Measurements from ENCODE around the gene RESP18. TPM values are rescaled to one million over a fixed set of nuclear protein-coding genes. Genes with fewer than 3 reads are reported as not detected.
A peak's percentile ranks its signal among the peaks of the same experiment; 100 is the strongest.

The RESP18 gene
- total RNA-seq, 1 donor from 2014 or later, result not detected

DNA sequence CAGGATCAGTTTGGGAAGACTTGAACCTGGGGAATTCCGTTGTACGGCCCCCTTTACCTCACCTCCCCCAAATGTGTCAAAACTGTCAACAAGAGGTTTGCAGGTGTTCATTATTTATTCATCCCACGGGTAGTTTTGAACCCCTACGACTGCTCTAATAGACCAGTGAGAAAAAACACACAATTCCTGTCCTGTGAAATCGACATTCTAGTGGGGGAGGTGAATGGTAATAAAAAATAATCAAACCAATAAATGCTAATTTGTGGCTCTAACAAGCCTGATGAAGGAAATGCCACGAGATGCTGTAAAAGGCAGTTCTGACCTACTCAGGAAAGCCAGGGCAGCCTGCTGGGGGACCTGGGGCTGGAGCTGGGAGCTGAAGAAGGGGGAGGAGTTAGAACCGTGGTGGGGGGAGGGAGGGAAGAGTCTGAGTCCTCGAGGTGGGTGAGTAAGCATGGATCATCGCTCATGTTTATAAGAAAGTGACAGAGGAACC, 53.8 kb downstream of the RESP18 start:
- peak overlapping the region; percentile 38 for H3K4me3 ChIP-seq (ENCODE audit: low read depth, low read length)
- TF ChIP-seq, protein P1, sequence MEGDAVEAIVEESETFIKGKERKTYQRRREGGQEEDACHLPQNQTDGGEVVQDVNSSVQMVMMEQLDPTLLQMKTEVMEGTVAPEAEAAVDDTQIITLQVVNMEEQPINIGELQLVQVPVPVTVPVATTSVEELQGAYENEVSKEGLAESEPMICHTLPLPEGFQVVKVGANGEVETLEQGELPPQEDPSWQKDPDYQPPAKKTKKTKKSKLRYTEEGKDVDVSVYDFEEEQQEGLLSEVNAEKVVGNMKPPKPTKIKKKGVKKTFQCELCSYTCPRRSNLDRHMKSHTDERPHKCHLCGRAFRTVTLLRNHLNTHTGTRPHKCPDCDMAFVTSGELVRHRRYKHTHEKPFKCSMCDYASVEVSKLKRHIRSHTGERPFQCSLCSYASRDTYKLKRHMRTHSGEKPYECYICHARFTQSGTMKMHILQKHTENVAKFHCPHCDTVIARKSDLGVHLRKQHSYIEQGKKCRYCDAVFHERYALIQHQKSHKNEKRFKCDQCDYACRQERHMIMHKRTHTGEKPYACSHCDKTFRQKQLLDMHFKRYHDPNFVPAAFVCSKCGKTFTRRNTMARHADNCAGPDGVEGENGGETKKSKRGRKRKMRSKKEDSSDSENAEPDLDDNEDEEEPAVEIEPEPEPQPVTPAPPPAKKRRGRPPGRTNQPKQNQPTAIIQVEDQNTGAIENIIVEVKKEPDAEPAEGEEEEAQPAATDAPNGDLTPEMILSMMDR (conservative IDR thresholded peaks at IDR 0.05; ENCODE audit: low read depth, low read length), result no peak
- no peak for DNase-seq (ENCODE audit: low read depth)

DNA sequence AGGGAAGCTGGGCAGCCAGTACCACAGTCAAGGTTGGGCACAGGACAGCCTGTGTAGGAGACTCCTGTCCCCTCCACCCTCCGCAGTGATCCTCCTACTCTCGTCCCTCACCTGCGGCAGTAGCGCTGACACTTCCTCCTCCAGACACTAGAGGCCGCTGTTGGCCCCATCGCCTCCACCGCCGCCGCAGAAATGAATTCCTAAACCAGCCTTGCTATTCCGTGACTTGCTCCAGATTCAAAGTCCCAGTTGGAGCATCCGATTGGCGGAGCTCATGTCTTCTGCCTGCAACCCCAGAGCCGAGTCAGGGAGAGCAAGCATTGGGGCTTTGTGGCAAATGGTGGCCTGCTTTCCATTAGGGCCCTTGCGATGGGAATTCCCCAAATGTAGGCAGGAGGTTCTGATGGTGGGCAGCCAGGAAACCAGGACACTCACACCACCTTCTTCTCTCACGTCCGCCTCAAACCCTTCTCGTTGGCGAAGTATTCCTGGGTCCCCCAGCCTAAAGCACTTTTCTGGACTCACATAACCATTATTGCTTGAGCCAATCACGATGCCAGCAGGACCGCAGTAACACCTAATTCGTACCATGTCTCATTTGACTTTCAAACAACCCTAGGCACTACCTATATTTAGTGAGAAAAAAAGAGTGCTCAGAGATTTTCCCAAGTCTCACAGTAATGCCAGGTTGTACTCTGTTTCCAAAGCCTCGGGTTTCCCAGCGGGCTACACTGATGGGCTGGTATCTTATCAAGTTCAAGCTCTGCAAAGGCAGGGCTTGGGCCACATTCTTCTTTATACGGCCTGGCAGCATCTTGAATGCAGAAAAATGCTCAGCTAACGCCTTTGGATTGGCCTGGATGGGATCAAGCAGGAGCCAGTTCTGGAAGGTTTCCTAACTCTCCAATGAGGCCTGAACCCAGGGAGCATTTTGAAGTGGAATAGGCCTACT, 54.6 kb downstream of the RESP18 start:
- no peak for DNase-seq (ENCODE audit: low read depth)
- TF ChIP-seq, protein P1 (conservative IDR thresholded peaks at IDR 0.05; ENCODE audit: low read depth, low read length), result peak; percentile 94
- no peak overlapping the region for H3K4me3 ChIP-seq (ENCODE audit: low read depth, low read length)

Other genes with a start within 250 kb of the RESP18 start
- gene NHEJ1, start 171.9 kb downstream of the RESP18 start, total RNA-seq, result 13.1 and 17.1 TPM in 2 replicates
- gene SLC23A3, start 162.7 kb downstream of the RESP18 start, total RNA-seq, result 0.06 TPM in 1 of 2 replicates, not detected in the other
- 37.5 and 51.0 TPM in 2 replicates for gene CNPPD1, start 155.8 kb downstream of the RESP18 start, total RNA-seq
- 34.4 and 40.1 TPM in 2 replicates for gene RETREG2, start 154.5 kb downstream of the RESP18 start, total RNA-seq
- gene ZFAND2B, start 126.0 kb downstream of the RESP18 start, total RNA-seq, result 29.7 and 31.6 TPM in 2 replicates
- 9.3 and 11.7 TPM in 2 replicates for gene ABCB6, start 113.8 kb downstream of the RESP18 start, total RNA-seq
- 34.1 and 52.9 TPM in 2 replicates for gene ATG9A, start 103.1 kb downstream of the RESP18 start, total RNA-seq
- 20.3 and 50.3 TPM in 2 replicates for gene ANKZF1, start 102.9 kb downstream of the RESP18 start, total RNA-seq
- gene GLB1L, start 87.3 kb downstream of the RESP18 start, total RNA-seq, result 10.4 and 11.0 TPM in 2 replicates
- 10.1 and 17.5 TPM in 2 replicates for gene STK16, start 87.3 kb downstream of the RESP18 start, total RNA-seq
- 0.52 TPM in 1 of 2 replicates, not detected in the other for gene TUBA4B, start 79.5 kb downstream of the RESP18 start, total RNA-seq
- gene TUBA4A, start 78.8 kb downstream of the RESP18 start, total RNA-seq, result 191 and 196 TPM in 2 replicates
- gene DNAJB2, start 53.4 kb downstream of the RESP18 start, total RNA-seq, result 31.8 and 54.8 TPM in 2 replicates
- 0.75 and 1.0 TPM in 2 replicates for gene PTPRN, start 23.3 kb downstream of the RESP18 start, total RNA-seq
- 40.0 and 54.0 TPM in 2 replicates for gene DNPEP, start 55.2 kb upstream of the RESP18 start, total RNA-seq
- not detected in 2 replicates for gene DES, start 85.6 kb upstream of the RESP18 start, total RNA-seq
- gene SPEG, start 102.1 kb upstream of the RESP18 start, total RNA-seq, result 4.6 and 28.3 TPM in 2 replicates
- gene GMPPA, start 166.1 kb upstream of the RESP18 start, total RNA-seq, result 27.2 and 35.3 TPM in 2 replicates
- gene ASIC4, start 181.7 kb upstream of the RESP18 start, total RNA-seq, result not detected in 2 replicates
- gene CHPF, start 211.1 kb upstream of the RESP18 start, total RNA-seq, result 96.2 and 122 TPM in 2 replicates
- gene TMEM198, start 211.3 kb upstream of the RESP18 start, total RNA-seq, result 1.6 and 1.7 TPM in 2 replicates
- 38.8 and 87.0 TPM in 2 replicates for gene OBSL1, start 238.8 kb upstream of the RESP18 start, total RNA-seq
- 0.17 and 0.22 TPM in 2 replicates for gene INHA, start 239.6 kb upstream of the RESP18 start, total RNA-seq

All from epithelial cell of proximal tubule (primary cell).